H1 (cell line): ENCODE data around the gene CETN1. TPM values are rescaled to one million over a fixed set of nuclear protein-coding genes. Genes with fewer than 3 reads are reported as not detected.

Experiments used
- CTCF ChIA-PET: fragments of 300-600 bp; sonication (Branson Sonifier 250); formaldehyde crosslinking; loops from one replicate; lab custom pipeline; 2021; ENCODE audit not compliant: partially characterized antibody; lab: Charles Lee
- POLR2A ChIA-PET: fragments of 300-600 bp; sonication (Branson Sonifier 250); formaldehyde crosslinking; loops from one replicate; lab custom pipeline; 2021; ENCODE audit warnings: inconsistent platforms; ENCODE audit not compliant: partially characterized antibody; lab: Charles Lee
- DNase-seq, 2 experiments: peaks; one replicate each; pipeline versions ENCODE4 v3.0.0 to v3.0.0-alpha.2; 2010 to 2022; ENCODE audit warnings: low spot score in 2 of 2, low read depth in 1 of 2, mixed read lengths in 1 of 2
- FAIRE-seq: peaks from 2 replicates; lab custom pipeline; 2011; peaks lifted over from hg19 to GRCh38; lab: Jason Lieb, UNC
- H2AFZ ChIP-seq: 2 replicates; pipeline ENCODE4 v1.8.1; 2012; ENCODE audit warnings: low read length, inconsistent platforms
- H2AK5ac ChIP-seq: 2 replicates; pipeline ENCODE4 v1.6.1; 2013; ENCODE audit warnings: low read depth, low read length
- H2BK120ac ChIP-seq: replicated peaks from 2 replicates; pipeline ENCODE3; 2013; ENCODE audit warnings: low read depth, low read length, inconsistent platforms
- H2BK12ac ChIP-seq: 2 replicates; pipeline ENCODE4 v1.6.1; 2013; ENCODE audit warnings: low read depth, low read length
- H2BK15ac ChIP-seq: 2 replicates; pipeline ENCODE4 v1.6.1; 2013; ENCODE audit warnings: low read length
- H2BK20ac ChIP-seq: 2 replicates; pipeline ENCODE4 v1.6.1; 2013; ENCODE audit warnings: low read length
- H2BK5ac ChIP-seq: 2 replicates; pipeline ENCODE4 v1.6.1; 2013; ENCODE audit warnings: low read depth, low read length
- H3K14ac ChIP-seq: 2 replicates; pipeline ENCODE4 v1.6.1; 2013; ENCODE audit warnings: inconsistent platforms; ENCODE audit not compliant: insufficient read length
- H3K18ac ChIP-seq: 2 replicates; pipeline ENCODE4 v1.6.1; 2013; ENCODE audit warnings: low read length; ENCODE audit errors: extremely low read depth
- H3K23ac ChIP-seq: 2 replicates; pipeline ENCODE4 v1.6.1; 2013; ENCODE audit warnings: inconsistent platforms; ENCODE audit not compliant: insufficient read length
- H3K23me2 ChIP-seq: 2 replicates; pipeline ENCODE4 v1.6.1; 2013; ENCODE audit warnings: low read depth, low read length
- H3K27ac ChIP-seq: 2 replicates; pipeline ENCODE4 v1.6.1; 2011; ENCODE audit warnings: low read depth, low read length, inconsistent platforms
- H3K27me3 ChIP-seq, 4 experiments: replicated peaks in 1 of 4; 1 replicate in 1 of 4; 2 replicates in 3 of 4; pipeline versions ENCODE4 v1.6.1 to v1.8.1; 2011 to 2013; ENCODE audit warnings: low read length in 3 of 4, mild to moderate bottlenecking in 3 of 4, inconsistent platforms in 2 of 4, mixed read lengths in 2 of 4, moderate library complexity in 1 of 4; ENCODE audit not compliant: control insufficient read depth in 3 of 4, insufficient read depth in 3 of 4; ENCODE audit errors: extremely low read depth in 1 of 4
- H3K36me3 ChIP-seq, 4 experiments: 2 replicates each; pipeline versions ENCODE4 v1.6.1 to v1.8.1; 2011 to 2013; ENCODE audit warnings: mild to moderate bottlenecking in 4 of 4, low read length in 3 of 4, moderate library complexity in 2 of 4, control low read depth in 1 of 4, inconsistent platforms in 1 of 4; ENCODE audit not compliant: insufficient read depth in 4 of 4, control insufficient read depth in 2 of 4
- H3K4ac ChIP-seq: replicated peaks from 2 replicates; pipeline ENCODE3; 2013; ENCODE audit warnings: low read length, low read depth, mixed read lengths, inconsistent platforms; ENCODE audit not compliant: insufficient read length
- H3K4me1 ChIP-seq, 4 experiments: replicated peaks in 1 of 4; 1 replicate in 1 of 4; 2 replicates in 3 of 4; pipeline versions ENCODE4 v1.6.1 to v1.8.1; 2011 to 2013; ENCODE audit warnings: low read length in 3 of 4, inconsistent platforms in 2 of 4, mixed read lengths in 1 of 4; ENCODE audit not compliant: insufficient read depth in 4 of 4, control insufficient read depth in 3 of 4
- H3K4me2 ChIP-seq, 2 experiments: 2 replicates each; pipeline versions ENCODE4 v1.6.1 to v1.8.1; 2011 to 2013; ENCODE audit warnings: low read depth in 2 of 2, low read length in 2 of 2, control low read depth in 1 of 2, inconsistent platforms in 1 of 2, mild to moderate bottlenecking in 1 of 2; ENCODE audit not compliant: insufficient read depth in 1 of 2
- H3K4me3 ChIP-seq, 4 experiments: fragments of 200-600, 300-600 bp in 1 of 4; sonication (generic), shearing (Covaris generic), sonication (Bioruptor Twin) in 1 of 4; 2 replicates each; pipeline versions ENCODE4 v1.5.1 to v1.8.1; 2011 to 2016; ENCODE audit warnings: low read length in 4 of 4, low read depth in 3 of 4, control low read depth in 2 of 4, inconsistent platforms in 2 of 4, mild to moderate bottlenecking in 2 of 4, mixed read lengths in 1 of 4, moderate library complexity in 1 of 4; ENCODE audit not compliant: insufficient read depth in 2 of 4; ENCODE audit errors: extremely low read depth in 1 of 4
- H3K56ac ChIP-seq: replicated peaks from 2 replicates; pipeline ENCODE3; 2013; ENCODE audit warnings: low read depth, mild to moderate bottlenecking, mixed read lengths, low read length, inconsistent platforms; ENCODE audit not compliant: insufficient read length
- H3K79me1 ChIP-seq: 2 replicates; pipeline ENCODE4 v1.6.1; 2013; ENCODE audit warnings: low read depth, low read length, control low read depth
- H3K79me2 ChIP-seq, 2 experiments: 2 replicates each; pipeline versions ENCODE4 v1.6.1 to v1.8.1; 2012 to 2013; ENCODE audit warnings: low read length in 2 of 2, mild to moderate bottlenecking in 2 of 2, inconsistent platforms in 1 of 2; ENCODE audit not compliant: insufficient read depth in 2 of 2, control insufficient read depth in 1 of 2
- H3K9ac ChIP-seq, 4 experiments: replicated peaks in 1 of 4; 1 replicate in 1 of 4; 2 replicates in 3 of 4; pipeline versions ENCODE4 v1.6.1 to v1.8.1; 2011 to 2013; ENCODE audit warnings: low read depth in 3 of 4, low read length in 3 of 4, control low read depth in 2 of 4, mild to moderate bottlenecking in 2 of 4, moderate library complexity in 2 of 4, inconsistent platforms in 1 of 4; ENCODE audit errors: extremely low read depth in 1 of 4
- H3K9me3 ChIP-seq, 2 experiments: 2 replicates each; pipeline versions ENCODE4 v1.6.1 to v1.8.1; 2012 to 2013; ENCODE audit warnings: mild to moderate bottlenecking in 2 of 2, moderate library complexity in 2 of 2, control low read depth in 1 of 2, inconsistent platforms in 1 of 2, low read depth in 1 of 2, low read length in 1 of 2, mixed read lengths in 1 of 2; ENCODE audit not compliant: insufficient read depth in 2 of 2
- H4K20me1 ChIP-seq, 2 experiments: replicated peaks in 1 of 2; 2 replicates each; pipeline versions ENCODE3 to v1.8.1; 2011 to 2013; ENCODE audit warnings: inconsistent platforms in 2 of 2, low read length in 2 of 2, mild to moderate bottlenecking in 1 of 2; ENCODE audit not compliant: insufficient read depth in 2 of 2, control insufficient read depth in 1 of 2
- H4K5ac ChIP-seq: 2 replicates; pipeline ENCODE4 v1.6.1; 2013; ENCODE audit warnings: low read length, low read depth, mixed read lengths, inconsistent platforms; ENCODE audit not compliant: insufficient read length
- H4K8ac ChIP-seq: 2 replicates; pipeline ENCODE4 v1.8.0; 2013; ENCODE audit warnings: mild to moderate bottlenecking, moderate library complexity, low read length, inconsistent platforms; ENCODE audit not compliant: insufficient read depth; ENCODE audit errors: extremely low read depth
- H4K91ac ChIP-seq: replicated peaks from 2 replicates; pipeline ENCODE3; 2013; ENCODE audit warnings: low read length, mixed read lengths, inconsistent platforms; ENCODE audit not compliant: insufficient read length
- NRF1 ChIP-seq: IDR thresholded peaks from 2 replicates; pipeline ENCODE4 v1.6.1; 2011; ENCODE audit warnings: mild to moderate bottlenecking, low read depth, low read length, improper control_type of control experiment
- SRF ChIP-seq: IDR thresholded peaks from 2 replicates; pipeline ENCODE4 v1.6.1; 2011; ENCODE audit warnings: mild to moderate bottlenecking, low read depth, low read length, moderate library complexity
- WGBS, 2 experiments: shearing (Covaris generic) in 1 of 2; methylation state at CpG; one replicate each; pipeline versions ENCODE4 v1.1.6 to v1.1.7; 2013 to 2015; ENCODE audit warnings: low lambda C conversion rate in 2 of 2, mixed read lengths in 2 of 2, inconsistent platforms in 1 of 2, low coverage in 1 of 2, missing lambda C conversion rate in 1 of 2; ENCODE audit not compliant: insufficient replicate concordance in 2 of 2, insufficient coverage in 1 of 2, insufficient read length in 1 of 2; ENCODE audit errors: extremely low coverage in 1 of 2, missing lambda C conversion rate in 1 of 2; 5-methylcytosine and 5-hydroxymethylcytosine counted together
- polyA plus RNA-seq, 7 experiments: library from polyadenylated mRNA; depleted of rRNA in 3 of 7; stranded (reverse) in 5 of 7; unstranded in 2 of 7; fragments of >200 nt in 5 of 7; fragments of 200-250 nt in 2 of 7; gene quantifications; 1 replicate in 5 of 7; 2 replicates in 1 of 7; 4 replicates in 1 of 7; pipeline versions ENCODE4 v1.2.1 to v1.2.3, GENCODE V29; 2011 to 2013; ENCODE audit warnings: missing spikeins in 2 of 7, mixed read lengths in 2 of 7
- total RNA-seq: library from RNA; stranded (reverse); fragmentation: NEBNext Ultra II Directional; extraction: Animal tissue kit (Norgen Biotek cat#: 25700); gene quantifications from 2 replicates; pipeline ENCODE4 v1.2.1, GENCODE V29; 2021

Gene CETN1
- total and polyA plus RNA-seq, 2 of the 8 experiments (the other 6 are each of a cell fraction or from before 2014, with no cell fraction given) = not detected

DNA sequence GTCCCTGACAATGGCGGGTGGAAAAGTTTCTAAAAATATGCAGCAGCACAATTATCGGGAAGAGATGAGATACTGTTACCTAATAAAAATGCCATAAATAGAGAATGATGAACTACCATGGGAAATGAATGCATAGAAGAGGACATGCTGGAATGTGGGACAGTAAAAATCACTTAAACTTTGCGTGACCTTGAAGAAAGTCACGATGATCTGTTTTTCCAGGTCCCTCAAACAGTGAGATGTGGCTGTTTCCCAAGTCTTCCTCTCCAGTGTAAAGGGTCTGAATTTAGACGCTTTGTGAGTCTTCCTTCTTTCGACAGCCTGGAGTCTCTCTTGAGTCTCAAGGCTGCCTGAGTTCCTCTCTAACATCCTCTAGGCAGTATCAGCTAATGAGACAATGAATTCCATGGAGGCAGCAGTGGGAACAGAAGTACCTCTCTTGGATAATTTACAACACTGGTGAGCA lies 18.0 kb downstream of the CETN1 start:
- H3K27me3 ChIP-seq = no peaks in the 10 kb centered on the region
- H3K27ac ChIP-seq = no peak overlapping the region
- no peak overlapping the region for H2BK12ac ChIP-seq
- FAIRE-seq = no peak
- H3K18ac ChIP-seq = no peak overlapping the region
- H2BK20ac ChIP-seq = no peak overlapping the region
- H3K4me2 ChIP-seq = no peak overlapping the region
- H4K91ac ChIP-seq = no peak overlapping the region
- H2AFZ ChIP-seq = no peak overlapping the region
- no peak overlapping the region for H2BK5ac ChIP-seq
- TF ChIP-seq SRF (no peak), NRF1 (no peak)
- WGBS, 2 experiments = 83% methylated on average over 6 of the region's 6 CpGs; no CpG with 5 or more reads in 1 of the 2 experiments
- no peak for DNase-seq
- H3K4ac ChIP-seq = no peak overlapping the region
- ChIA-PET CTCF (interaction anchor here (0.7 to 2.4 kb wide), 7 partner anchors 8 to 88 kb away, joined by 3 to 9 read pairs (median 3); no protein-coding TSS in a partner anchor), POLR2A (no interaction called here)
- no peak overlapping the region for H3K9ac ChIP-seq
- H4K5ac ChIP-seq = no peak overlapping the region
- H4K20me1 ChIP-seq = no peaks in the 10 kb centered on the region
- H4K8ac ChIP-seq = no peak overlapping the region
- H2AK5ac ChIP-seq = no peak overlapping the region
- H3K23me2 ChIP-seq = no peaks in the 10 kb centered on the region
- no peak overlapping the region for H3K14ac ChIP-seq
- H3K36me3 ChIP-seq = no peaks in the 10 kb centered on the region
- no peaks in the 10 kb centered on the region for H3K9me3 ChIP-seq
- H3K79me2 ChIP-seq = no peaks in the 10 kb centered on the region
- H2BK15ac ChIP-seq = no peak overlapping the region
- no peaks in the 10 kb centered on the region for H3K79me1 ChIP-seq
- H3K23ac ChIP-seq = no peak overlapping the region
- H3K4me3 ChIP-seq = no peak overlapping the region
- H2BK120ac ChIP-seq = no peak overlapping the region
- no peak overlapping the region for H3K56ac ChIP-seq
- peaks cover 0 to 5% (median 0%) of the 10 kb centered on the region in 4 experiments; a peak in 1 of 7 replicates for H3K4me1 ChIP-seq
